GM21423 (cell line): ENCODE results near the gene MGA.

Experiments
- ATAC-seq: cut with Tn5 transposase; IDR thresholded peaks from one replicate; pipeline ENCODE4 v1.9.1; 2021; ENCODE audit warnings: mild to moderate bottlenecking, moderate library complexity; ENCODE audit not compliant: unreplicated experiment

The MGA gene

GRCh38 chr15:41780266-41780665 lies 120.1 kb downstream of the MGA start:
- no peak for ATAC-seq

GRCh38 chr15:41780727-41781126 lies 120.5 kb downstream of the MGA start:
- ATAC-seq, result no peak

DNA sequence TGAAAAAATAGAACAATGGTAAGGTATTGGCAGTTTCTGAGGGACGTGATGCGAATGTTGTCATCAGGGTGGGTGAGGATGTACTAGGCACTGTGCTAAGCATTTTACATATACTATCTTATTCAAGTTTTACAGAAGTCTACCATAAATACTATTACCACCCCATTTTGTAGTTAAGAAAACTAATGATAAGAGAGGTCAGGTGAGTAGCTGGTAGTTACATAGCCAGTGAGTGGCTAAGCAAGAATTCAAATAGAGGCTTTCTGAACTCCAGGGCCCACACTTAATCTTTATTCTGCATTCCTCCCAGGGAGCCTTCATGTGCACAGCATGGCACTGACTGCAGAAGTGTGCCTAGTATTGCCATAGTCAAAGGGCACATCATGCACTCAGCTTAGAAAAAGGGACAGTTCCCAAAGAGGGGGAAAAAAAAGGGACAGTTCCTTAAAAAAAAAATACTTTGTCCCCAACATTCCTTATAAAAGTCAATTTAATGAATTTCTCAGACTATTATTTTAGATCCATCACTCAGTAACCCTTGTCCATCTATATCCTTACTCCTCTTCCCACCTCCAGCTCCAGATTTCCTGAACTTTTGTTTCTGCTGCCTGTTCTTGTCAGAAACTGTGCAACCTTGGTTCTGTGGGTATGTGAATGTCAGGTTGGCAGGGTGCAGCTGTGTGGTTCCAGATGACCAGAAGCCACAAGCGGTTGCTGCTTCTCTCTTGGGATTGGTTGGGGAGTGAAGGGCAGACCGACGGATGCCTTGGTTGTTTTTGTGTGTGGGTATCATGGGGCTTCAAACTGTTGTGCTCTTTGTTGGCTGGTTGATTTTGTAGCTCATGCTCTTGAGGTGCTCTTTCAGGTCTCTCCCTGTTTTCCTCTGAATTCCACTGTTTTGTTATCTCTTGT lies 122.4 kb downstream of the MGA start:
- no peak for ATAC-seq

GRCh38 chr15:41783296-41783695 lies 123.1 kb downstream of the MGA start:
- ATAC-seq, result no peak

DNA sequence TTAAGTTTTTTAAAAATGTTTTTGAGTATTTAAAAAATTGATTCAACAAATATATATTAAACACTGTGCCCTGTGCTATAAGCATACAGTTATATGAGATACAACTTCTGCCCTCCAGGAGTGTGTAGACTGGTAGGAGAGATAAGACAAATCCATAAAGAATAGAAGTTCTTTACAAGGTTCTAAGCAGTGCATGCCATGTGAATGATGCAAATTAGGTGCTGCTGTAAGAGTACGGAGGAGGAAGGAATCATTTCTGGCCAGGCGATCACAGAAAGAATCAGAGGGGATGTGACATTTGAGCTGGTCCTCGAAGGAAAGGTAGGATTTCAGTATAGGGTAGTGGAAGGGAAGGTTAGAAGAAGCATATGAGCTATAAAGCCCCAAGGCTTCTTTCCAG lies 128.1 kb downstream of the MGA start:
- ATAC-seq, result no peak

- no peak for ATAC-seq
These were observed 129.0 kb downstream of the MGA start for GRCh38 chr15:41789236-41789635.

DNA sequence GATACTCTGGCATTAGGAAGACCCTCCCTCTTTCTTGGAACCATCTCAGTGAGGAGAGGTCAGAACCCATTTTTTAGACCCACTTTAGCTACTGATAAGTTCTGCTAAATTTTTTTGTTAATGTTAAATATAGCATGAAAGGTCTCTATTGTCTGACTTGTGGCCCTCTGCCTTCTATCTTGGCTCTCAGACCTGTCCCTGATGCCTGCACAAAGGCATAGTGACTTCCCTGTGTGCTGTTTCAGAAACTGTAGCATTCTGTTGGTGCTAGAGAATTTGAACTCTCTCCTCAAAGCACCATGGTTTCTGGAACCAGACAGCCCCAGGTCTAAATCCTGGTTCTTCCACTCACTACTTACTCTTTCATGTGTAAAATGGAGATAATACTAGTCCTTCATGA lies 129.5 kb downstream of the MGA start:
- no peak for ATAC-seq

DNA sequence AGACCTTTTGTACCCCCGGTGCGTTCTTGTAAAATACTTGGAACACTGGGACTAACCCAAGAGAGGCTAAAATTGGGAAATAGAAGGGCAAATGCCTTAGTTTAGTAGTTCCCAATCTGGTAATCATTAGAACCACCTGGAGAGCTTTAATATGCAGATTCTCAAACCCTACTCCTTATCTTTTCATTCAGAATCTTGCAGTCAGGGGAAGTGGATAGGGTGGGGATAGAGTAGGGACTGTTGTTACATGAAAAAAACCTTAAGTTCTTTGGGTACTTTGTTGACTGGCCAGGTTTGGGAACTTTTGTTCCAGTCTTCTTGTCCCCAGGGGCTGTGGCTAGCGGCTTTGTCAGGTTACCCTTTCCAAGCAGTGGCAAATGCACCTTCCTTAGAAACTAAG lies 130.0 kb downstream of the MGA start:
- ATAC-seq, result no peak

DNA sequence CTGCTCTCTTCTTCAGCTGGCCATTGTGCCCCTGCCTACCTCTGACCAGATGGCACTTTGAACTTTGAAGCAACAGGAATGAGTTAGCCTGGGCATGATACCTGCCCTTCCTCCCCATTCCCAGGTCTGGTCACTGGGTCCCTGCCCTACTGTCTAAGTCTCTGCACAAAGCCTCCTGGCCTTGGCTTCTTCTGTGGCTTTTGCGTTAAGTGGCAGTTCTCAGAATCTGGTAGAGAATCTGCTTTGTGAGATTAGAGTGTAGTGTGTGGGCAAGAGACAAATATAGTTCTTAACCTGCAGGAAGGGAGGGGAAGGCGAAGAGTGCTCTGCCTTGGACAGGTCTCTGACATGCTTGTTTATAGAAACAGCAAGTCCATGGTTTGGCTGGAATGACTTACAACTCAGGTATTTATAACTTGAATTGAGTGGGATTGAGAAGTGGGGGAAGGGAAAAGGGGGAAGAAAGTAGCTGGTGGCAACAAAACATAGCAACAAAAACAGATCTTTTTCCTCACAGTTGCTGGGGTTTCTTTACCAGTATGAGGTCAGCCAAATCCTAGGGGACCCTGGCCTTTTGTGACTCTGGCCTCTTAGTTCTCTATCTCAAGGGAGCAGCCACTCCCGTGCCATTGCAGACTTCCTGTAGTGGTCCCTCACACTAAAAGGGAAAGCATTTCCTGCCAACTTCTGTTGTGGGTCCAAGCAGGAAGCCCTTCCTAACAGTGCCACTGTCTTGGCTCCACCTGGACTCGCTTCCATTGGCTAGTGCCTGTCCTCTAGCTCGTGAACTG lies 130.7 kb downstream of the MGA start:
- no peak for ATAC-seq

- ATAC-seq, result no peak
These were observed 131.3 kb downstream of the MGA start for GRCh38 chr15:41791547-41791937.

- no peak for ATAC-seq
These were observed 131.9 kb downstream of the MGA start for GRCh38 chr15:41792000-41792637.

- ATAC-seq, result no peak
These were observed 133.9 kb downstream of the MGA start for GRCh38 chr15:41794081-41794480.

DNA sequence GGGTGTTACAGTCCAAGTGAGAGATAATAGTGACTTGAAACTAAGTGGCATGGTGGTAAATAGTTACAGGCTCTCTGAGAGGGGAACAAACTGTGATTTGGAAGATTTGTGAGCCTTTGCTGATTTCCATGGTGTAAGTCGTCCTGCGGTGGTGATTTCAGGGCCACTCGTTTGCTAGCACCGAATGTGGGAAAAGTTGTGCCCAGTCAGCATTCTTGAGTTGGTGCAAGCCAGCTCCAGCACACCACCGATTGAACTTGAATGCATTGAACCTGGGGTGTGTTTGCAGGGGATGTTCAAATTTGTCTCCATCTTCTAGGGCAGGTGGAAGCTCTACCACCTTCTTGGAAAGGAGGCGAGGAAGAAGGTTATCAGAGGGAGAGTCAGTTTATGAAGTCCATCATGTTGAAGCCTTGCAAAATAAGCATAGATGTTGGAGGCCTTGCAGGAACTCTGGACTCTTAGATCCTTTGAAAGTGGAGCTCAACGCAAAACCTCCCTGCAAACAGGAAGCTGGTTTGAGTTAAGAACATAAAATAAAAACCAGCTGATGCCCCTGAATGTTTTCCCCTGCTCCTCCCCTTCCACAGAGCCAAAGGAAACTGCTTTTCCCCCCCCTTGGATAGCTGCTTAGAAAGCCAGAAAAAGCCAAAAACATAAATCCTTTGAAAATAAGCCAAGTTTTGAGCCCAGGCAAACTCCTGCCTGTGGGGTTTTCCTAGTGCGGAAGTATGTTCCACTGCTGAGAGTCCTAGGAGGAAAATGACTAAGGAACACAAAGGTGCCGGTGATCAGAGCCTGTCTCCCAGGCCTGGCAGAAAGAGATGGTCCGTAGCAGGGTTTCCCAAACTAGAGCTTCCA lies 136.0 kb downstream of the MGA start:
- no peak for ATAC-seq

- no peak for ATAC-seq
These were observed 137.2 kb downstream of the MGA start for GRCh38 chr15:41797201-41797944.

- ATAC-seq, result no peak
These were observed 138.6 kb downstream of the MGA start for GRCh38 chr15:41798607-41799487.

- ATAC-seq, result no peak
These were observed 139.2 kb downstream of the MGA start for GRCh38 chr15:41799488-41799805.

DNA sequence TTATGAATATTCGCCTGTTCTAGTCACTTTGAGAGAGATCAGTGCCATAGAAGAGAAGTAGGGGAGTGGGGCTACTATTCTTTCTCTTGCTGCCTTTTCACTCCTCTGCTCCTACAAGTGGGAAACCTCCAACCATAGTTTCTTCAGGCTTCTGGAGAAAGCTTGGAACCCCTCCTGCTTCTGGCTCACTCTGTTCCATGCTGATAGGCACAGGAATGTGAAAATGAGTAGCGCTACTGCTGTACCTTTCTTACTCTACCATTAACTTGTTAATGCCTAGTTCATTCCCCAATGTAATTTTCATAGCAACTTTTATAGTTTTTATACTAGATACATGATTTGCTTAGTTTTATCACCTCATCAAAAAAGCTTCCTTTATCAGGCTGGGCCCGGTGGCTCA lies 141.0 kb downstream of the MGA start:
- no peak for ATAC-seq

- no peak for ATAC-seq
These were observed 141.7 kb downstream of the MGA start for GRCh38 chr15:41801850-41802455.

DNA sequence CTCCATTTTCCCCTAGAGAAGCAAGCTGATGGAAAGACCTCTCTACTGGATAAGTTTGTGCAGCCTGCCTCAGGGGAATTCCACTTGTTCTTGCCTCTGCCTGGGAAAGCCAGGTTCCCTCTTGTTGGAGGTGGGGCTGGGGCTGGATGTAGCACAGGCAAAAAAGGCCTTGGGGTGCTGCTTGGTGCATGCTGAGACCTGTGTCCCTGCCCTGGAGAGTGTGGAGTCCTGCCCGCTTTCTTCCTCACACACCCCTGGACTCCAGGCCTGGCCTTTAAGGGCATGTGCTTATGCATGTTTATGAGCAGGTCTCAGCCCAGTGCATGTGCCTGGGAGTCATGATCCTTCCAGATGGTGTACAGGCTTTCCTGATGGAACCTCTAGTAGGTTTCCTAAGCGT lies 144.2 kb downstream of the MGA start:
- no peak for ATAC-seq
